Measurements from ENCODE around the gene ITM2B. TPM values are rescaled to one million over a fixed set of nuclear protein-coding genes. Genes with fewer than 3 reads are reported as not detected.
A peak's percentile ranks its signal among the peaks of the same experiment; 100 is the strongest.

ITM2B gene
- total and polyA plus RNA-seq, 9 donors = 185 to 426 (median 336) TPM

DNA sequence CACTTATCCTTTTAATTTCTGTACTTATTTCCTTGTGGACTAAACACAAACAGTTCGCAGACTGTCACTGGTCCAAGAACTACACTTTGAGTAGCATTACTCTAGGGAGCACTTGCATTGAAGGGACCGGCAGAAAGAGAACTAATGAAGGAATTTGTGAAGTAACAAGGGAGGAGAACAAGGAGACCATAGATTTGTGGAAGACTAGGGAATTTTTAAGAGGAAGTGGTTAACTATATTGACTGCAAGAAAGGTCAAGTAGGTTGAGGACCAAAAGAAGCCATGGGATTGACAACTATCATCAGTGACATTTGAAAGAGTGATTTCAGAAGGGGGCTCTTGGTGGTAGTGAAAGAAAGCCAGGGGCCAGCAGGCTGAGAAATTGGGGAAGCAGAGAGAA is 66.6 kb downstream of the ITM2B start:
- Histone ChIP-seq H3K4me3 (ENCODE audit: low read length) (no peak overlapping the region), H3K36me3 (ENCODE audit: control insufficient read depth, insufficient read depth, low read length) (no peaks in the 10 kb centered on the region), H3K4me1 (ENCODE audit: control insufficient read depth, insufficient read depth, low read length) (no peaks in the 10 kb centered on the region), H3K27ac (ENCODE audit: low read length) (no peak overlapping the region), H3K9me3 (replicated peaks; ENCODE audit: control insufficient read depth, low read depth, low read length) (no peaks in the 10 kb centered on the region), H3K27me3 (ENCODE audit: control insufficient read depth, insufficient read depth, low read length) (no peaks in the 10 kb centered on the region)
- no CpG with 5 or more reads among the region's 2 CpGs for WGBS (ENCODE audit: insufficient coverage)
- no peak for DNase-seq

DNA sequence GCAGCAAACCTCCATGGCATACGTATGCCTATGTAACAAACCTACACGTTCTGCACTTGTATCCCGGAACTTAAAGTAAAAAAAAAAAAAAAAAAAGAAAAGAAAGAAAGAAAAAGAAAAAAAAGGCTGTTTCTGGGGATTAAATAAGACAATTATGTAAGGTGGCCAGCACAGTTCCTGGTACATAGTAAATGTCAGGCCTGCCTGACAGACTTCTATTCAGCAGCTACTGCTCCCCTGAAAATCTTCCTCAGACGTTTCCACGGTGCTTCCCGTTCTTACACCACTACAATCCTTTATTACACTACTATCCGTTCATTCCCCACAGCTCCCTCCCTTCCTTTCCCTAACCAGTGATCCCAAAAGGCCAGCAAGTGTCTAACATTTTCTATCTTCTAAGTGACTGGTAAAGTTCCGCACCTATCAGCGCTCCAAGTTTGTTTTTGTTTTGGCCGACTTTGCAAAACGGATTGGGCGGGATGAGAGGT is 69.9 kb downstream of the ITM2B start:
- Histone ChIP-seq H3K27ac (ENCODE audit: low read length) (peak overlapping the region; percentile 99), H3K9me3 (replicated peaks; ENCODE audit: control insufficient read depth, low read depth, low read length) (no peaks in the 10 kb centered on the region), H3K27me3 (ENCODE audit: control insufficient read depth, insufficient read depth, low read length) (no peaks in the 10 kb centered on the region), H3K4me1 (ENCODE audit: control insufficient read depth, insufficient read depth, low read length) (peaks cover 6% of the 10 kb centered on the region), H3K4me3 (ENCODE audit: low read length) (peak overlapping the region; percentile 69), H3K36me3 (ENCODE audit: control insufficient read depth, insufficient read depth, low read length) (no peaks in the 10 kb centered on the region)
- peak; percentile 83 for DNase-seq
- 0% methylated on average over 7 of the region's 12 CpGs for WGBS (ENCODE audit: insufficient coverage)

DNA sequence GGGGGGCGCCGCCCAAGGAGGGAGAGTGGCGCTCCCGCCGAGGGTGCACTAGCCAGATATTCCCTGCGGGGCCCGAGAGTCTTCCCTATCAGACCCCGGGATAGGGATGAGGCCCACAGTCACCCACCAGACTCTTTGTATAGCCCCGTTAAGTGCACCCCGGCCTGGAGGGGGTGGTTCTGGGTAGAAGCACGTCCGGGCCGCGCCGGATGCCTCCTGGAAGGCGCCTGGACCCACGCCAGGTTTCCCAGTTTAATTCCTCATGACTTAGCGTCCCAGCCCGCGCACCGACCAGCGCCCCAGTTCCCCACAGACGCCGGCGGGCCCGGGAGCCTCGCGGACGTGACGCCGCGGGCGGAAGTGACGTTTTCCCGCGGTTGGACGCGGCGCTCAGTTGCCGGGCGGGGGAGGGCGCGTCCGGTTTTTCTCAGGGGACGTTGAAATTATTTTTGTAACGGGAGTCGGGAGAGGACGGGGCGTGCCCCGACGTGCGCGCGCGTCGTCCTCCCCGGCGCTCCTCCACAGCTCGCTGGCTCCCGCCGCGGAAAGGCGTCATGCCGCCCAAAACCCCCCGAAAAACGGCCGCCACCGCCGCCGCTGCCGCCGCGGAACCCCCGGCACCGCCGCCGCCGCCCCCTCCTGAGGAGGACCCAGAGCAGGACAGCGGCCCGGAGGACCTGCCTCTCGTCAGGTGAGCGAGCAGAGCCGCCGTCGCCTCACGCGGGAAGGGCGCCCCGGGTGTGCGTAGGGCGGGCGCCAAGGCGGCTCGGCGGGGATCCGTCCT is 70.5 kb downstream of the ITM2B start, which contains the start of gene RB1:
TSS of gene RB1 (plus strand) at position 393 of the 784 bp plus-strand sequence. CDS start at position 555, 162 bp downstream.
- peak within 1 kb of the TSS; percentile 69 for H3K4me3 ChIP-seq (ENCODE audit: low read length)
- no peaks in the 10 kb centered on the region for H3K27me3 ChIP-seq (ENCODE audit: control insufficient read depth, insufficient read depth, low read length)
- under 1% methylated on average over 94 of the region's 96 CpGs for WGBS (ENCODE audit: insufficient coverage)

DNA sequence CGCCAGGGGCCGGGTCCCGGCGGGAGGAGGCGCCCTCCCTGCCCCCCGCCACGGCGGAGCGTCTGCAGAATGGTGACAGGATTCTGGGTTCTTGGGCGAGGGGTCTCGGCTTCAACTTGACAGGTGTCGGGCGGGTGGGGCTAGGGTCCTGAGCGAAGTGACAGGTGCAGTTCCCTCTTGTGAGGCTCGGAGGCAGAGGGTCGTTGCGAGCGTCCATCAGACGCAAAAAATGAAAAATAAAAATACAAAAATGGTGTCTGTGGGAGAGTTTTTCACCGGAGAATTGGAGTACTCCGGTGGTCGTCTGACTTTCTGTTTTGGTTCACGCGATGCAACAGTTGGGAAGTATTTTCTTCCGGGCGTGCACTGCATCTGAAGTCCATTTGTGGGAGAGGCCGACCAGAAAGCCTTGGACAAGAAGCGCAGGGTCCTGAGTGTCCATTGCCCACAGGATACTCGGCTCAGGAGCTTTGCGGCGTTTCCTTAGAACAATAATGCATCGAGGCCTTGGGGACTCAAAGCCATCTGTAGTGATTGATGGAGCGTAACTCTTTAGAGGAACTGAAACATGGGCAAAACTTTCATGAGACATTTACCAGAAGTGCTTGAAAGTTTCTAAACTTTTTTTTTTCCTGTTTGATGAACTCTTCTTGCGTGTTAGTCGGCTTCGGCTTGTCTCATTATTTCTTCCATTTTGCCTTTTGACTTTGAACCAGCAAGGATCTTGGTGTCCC is 71.3 kb downstream of the ITM2B start:
- Histone ChIP-seq H3K27me3 (ENCODE audit: control insufficient read depth, insufficient read depth, low read length) (no peaks in the 10 kb centered on the region), H3K9me3 (replicated peaks; ENCODE audit: control insufficient read depth, low read depth, low read length) (no peaks in the 10 kb centered on the region), H3K4me3 (ENCODE audit: low read length) (peak overlapping the region; percentile 69), H3K36me3 (ENCODE audit: control insufficient read depth, insufficient read depth, low read length) (peaks cover 2% of the 10 kb centered on the region), H3K27ac (ENCODE audit: low read length) (peak overlapping the region; percentile 99), H3K4me1 (ENCODE audit: control insufficient read depth, insufficient read depth, low read length) (peaks cover 6% of the 10 kb centered on the region)
- under 1% methylated on average over 29 of the region's 36 CpGs for WGBS (ENCODE audit: insufficient coverage)
- peak; percentile 85 for DNase-seq

More for the DNA sequence above, 70.5 kb downstream of the ITM2B start, which contains the start of gene RB1:
- H3K27ac ChIP-seq (ENCODE audit: low read length) = peak within 1 kb of the TSS; percentile 99
- H3K36me3 ChIP-seq (ENCODE audit: control insufficient read depth, insufficient read depth, low read length) = peaks cover 2% of the 10 kb centered on the region
- no peaks in the 10 kb centered on the region for H3K9me3 ChIP-seq (replicated peaks; ENCODE audit: control insufficient read depth, low read depth, low read length)
- DNase-seq = peak; percentile 96
- H3K4me1 ChIP-seq (ENCODE audit: control insufficient read depth, insufficient read depth, low read length) = peaks cover 6% of the 10 kb centered on the region

DNA sequence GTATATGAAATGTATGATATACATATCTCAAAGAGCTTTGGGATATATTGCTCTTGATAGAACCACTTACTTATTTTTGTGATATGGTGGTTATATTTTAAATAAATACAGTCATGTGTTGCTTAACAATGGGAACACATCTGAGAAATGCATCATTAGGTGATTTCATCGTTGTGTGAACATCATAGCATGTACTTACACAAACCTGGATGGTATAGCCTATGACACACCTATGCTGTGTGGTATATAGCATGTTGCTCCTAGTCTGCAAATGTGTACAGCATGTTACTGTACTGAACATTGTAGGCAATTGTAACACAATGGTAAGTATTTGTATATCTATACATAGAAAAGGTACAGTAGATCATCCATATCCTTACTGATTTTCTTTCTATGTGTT is 78.2 kb downstream of the ITM2B start:
- no peak overlapping the region for H3K4me3 ChIP-seq (ENCODE audit: low read length)
- H3K27me3 ChIP-seq (ENCODE audit: control insufficient read depth, insufficient read depth, low read length) = no peaks in the 10 kb centered on the region
- no peaks in the 10 kb centered on the region for H3K9me3 ChIP-seq (replicated peaks; ENCODE audit: control insufficient read depth, low read depth, low read length)
- no peak overlapping the region for H3K27ac ChIP-seq (ENCODE audit: low read length)
- peaks cover 5% of the 10 kb centered on the region for H3K36me3 ChIP-seq (ENCODE audit: control insufficient read depth, insufficient read depth, low read length)
- no peak for DNase-seq
- no peaks in the 10 kb centered on the region for H3K4me1 ChIP-seq (ENCODE audit: control insufficient read depth, insufficient read depth, low read length)
- WGBS (ENCODE audit: insufficient coverage) = no CpG with 5 or more reads among the region's 1 CpG

DNA sequence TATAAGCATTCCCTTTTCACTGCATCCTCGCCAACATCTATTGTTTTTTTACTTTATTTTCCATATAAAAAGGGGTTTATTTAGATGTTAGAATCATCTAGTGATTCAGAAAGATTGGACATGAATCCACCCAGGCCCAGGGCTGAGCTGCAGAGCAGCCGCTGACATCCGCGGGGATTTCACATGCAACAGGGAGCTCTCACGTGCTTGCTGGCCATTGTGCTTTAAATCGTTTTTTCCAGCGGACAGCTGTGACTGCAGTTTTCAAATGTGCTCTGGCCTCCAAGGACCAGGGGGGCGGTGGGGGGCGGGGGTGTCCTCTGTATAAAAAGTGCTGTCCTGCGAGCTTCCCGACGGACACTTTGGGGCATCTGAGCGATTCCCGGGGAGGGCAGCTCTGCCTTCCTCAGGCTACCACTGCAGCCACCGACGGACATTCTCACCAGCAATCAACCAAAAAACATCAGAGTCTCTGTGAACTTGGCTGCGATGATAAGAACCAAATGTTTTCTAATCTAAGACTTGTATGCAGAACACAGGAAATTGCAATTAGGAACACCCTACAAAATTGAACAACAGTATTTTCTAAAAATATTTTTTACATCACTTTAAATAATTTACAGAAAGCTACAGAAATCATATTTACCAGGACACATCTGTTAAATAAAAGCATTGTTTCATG is 83.1 kb downstream of the ITM2B start:
- H3K9me3 ChIP-seq (replicated peaks; ENCODE audit: control insufficient read depth, low read depth, low read length) = peaks cover 24% of the 10 kb centered on the region
- peaks cover 12% of the 10 kb centered on the region for H3K4me1 ChIP-seq (ENCODE audit: control insufficient read depth, insufficient read depth, low read length)
- WGBS (ENCODE audit: insufficient coverage) = 59% methylated on average over 11 of the region's 17 CpGs
- no peak overlapping the region for H3K4me3 ChIP-seq (ENCODE audit: low read length)
- H3K36me3 ChIP-seq (ENCODE audit: control insufficient read depth, insufficient read depth, low read length) = peaks cover 14% of the 10 kb centered on the region
- peak overlapping the region; percentile 45 for H3K27ac ChIP-seq (ENCODE audit: low read length)
- peaks cover 27% of the 10 kb centered on the region for H3K27me3 ChIP-seq (ENCODE audit: control insufficient read depth, insufficient read depth, low read length)
- peak; percentile 51 for DNase-seq

DNA sequence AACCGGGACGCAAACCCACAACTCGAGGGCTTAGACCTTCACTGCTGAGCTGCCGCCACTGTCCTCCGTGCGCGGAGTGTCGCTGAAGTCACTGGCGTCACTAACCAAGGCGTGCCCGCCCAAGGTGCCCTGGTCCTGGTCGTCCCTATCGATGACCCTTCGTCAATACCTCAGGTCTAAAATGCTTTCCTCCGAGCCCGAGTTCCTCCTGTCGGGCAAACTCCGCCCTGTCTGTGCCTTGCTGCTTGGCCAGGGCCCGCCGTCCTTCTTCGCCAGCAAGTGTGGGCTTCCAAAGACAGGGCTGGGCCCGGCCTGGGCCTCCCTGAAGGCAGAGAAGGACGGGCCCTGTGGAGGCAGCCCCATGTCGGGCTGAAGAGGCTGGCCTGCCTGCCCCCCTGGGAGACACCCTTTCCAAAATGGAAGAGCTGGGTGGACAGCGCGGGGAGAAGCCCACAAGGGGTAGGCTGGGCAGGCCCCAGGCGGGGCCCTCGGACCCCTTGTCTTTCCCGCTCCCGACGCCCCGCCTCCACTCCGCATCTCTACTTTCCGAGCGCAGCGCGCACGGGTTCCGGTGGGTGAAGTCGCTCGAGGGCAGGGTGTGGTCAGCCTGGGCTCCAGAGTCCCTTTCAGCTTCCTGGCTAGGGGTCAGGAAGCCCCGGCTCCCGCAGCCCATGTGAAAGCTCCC is 84.0 kb downstream of the ITM2B start:
- Histone ChIP-seq H3K9me3 (replicated peaks; ENCODE audit: control insufficient read depth, low read depth, low read length) (peaks cover 28% of the 10 kb centered on the region), H3K27me3 (ENCODE audit: control insufficient read depth, insufficient read depth, low read length) (peaks cover 27% of the 10 kb centered on the region), H3K4me3 (ENCODE audit: low read length) (no peak overlapping the region), H3K4me1 (ENCODE audit: control insufficient read depth, insufficient read depth, low read length) (peaks cover 12% of the 10 kb centered on the region), H3K27ac (ENCODE audit: low read length) (no peak overlapping the region), H3K36me3 (ENCODE audit: control insufficient read depth, insufficient read depth, low read length) (peaks cover 14% of the 10 kb centered on the region)
- DNase-seq = no peak
- 70% methylated on average over 43 of the region's 43 CpGs for WGBS (ENCODE audit: insufficient coverage)

DNA sequence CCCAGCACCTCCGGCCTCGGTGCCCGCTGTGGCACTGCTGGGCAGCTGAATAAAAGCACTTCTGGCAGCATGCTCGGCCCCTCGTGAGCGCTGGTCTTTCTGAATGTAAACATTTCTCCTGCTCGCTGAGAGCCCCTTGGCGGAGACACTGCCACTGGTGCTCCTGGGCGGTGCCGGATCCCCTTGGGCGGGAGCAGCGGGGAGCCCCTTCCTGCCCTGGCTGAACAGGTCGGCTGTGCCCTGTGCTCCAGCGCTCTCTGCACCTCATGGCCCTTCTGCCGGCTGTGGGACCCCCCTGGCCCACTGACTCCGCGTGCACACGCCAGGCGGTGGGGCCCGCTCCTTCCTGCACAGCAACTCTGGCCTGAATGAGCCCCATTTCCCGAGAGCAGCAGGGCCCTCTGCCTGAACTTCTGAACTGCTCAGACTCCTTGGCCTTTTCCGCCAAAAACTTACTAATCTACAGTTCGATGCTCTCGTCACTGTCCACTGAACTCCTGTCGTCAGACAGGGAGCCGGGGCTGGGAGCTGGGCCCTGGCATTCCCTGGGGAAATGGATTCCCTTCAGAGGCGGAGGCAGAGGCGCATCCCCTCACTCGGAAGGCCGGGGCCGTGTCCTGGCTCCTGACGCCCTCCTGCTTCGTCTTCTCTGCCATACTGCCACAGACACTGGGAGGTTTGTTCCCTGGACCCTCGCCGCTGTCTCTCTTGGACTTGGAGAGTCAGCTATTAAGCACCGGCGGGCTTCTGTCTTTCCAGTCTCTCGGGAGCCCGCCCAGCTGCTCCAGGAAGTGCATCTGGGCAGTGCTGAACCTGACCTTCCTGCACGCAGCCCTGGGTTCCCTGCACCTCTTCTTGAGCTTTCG is 84.7 kb downstream of the ITM2B start:
- peaks cover 14% of the 10 kb centered on the region for H3K36me3 ChIP-seq (ENCODE audit: control insufficient read depth, insufficient read depth, low read length)
- peaks cover 30% of the 10 kb centered on the region for H3K9me3 ChIP-seq (replicated peaks; ENCODE audit: control insufficient read depth, low read depth, low read length)
- peak overlapping the region; percentile 31 for H3K4me3 ChIP-seq (ENCODE audit: low read length)
- H3K4me1 ChIP-seq (ENCODE audit: control insufficient read depth, insufficient read depth, low read length) = peaks cover 12% of the 10 kb centered on the region
- peaks cover 27% of the 10 kb centered on the region for H3K27me3 ChIP-seq (ENCODE audit: control insufficient read depth, insufficient read depth, low read length)
- H3K27ac ChIP-seq (ENCODE audit: low read length) = peak overlapping the region; percentile 29
- WGBS (ENCODE audit: insufficient coverage) = 49% methylated on average over 38 of the region's 41 CpGs
- peak; percentile 49 for DNase-seq

DNA sequence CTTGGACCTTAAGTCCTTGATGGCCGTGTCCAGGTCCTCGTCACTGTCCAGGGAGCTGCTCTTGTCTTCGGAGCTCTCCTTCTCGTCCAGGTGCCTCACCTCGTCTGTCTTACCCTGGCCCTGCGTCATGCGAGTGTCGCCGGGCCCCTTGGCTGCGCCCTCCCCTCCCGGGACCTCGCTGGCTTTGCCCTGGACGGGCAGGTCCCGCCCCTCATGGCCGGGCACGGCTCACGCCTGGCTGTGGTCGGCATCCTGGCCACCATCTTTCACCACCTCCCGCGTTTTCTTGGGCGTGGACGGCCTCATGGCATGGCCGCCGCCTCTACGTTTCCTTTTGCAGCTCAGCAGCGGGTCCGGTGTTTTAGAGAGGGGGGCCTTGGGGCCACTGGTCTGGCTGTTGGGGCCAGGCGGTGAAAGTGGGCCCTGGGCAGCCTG is 85.4 kb downstream of the ITM2B start:
- 58% methylated on average over 22 of the region's 28 CpGs for WGBS (ENCODE audit: insufficient coverage)
- H3K27ac ChIP-seq (ENCODE audit: low read length) = no peak overlapping the region

More for the DNA sequence above, 85.4 kb downstream of the ITM2B start:
- H3K4me3 ChIP-seq (ENCODE audit: low read length) = peak overlapping the region; percentile 31
- peaks cover 12% of the 10 kb centered on the region for H3K4me1 ChIP-seq (ENCODE audit: control insufficient read depth, insufficient read depth, low read length)
- no peak for DNase-seq
- H3K9me3 ChIP-seq (replicated peaks; ENCODE audit: control insufficient read depth, low read depth, low read length) = peaks cover 32% of the 10 kb centered on the region
- H3K36me3 ChIP-seq (ENCODE audit: control insufficient read depth, insufficient read depth, low read length) = peaks cover 14% of the 10 kb centered on the region
- H3K27me3 ChIP-seq (ENCODE audit: control insufficient read depth, insufficient read depth, low read length) = peaks cover 27% of the 10 kb centered on the region

Data from muscle of leg (tissue), 11 donors.